ENCODE measurements around the gene LGALS3BP. TPM values are rescaled to one million over a fixed set of nuclear protein-coding genes. Genes with fewer than 3 reads are reported as not detected.

LGALS3BP gene
- total and polyA plus RNA-seq, 2 experiments from 2014 or later, result 15.1 to 36.5 TPM

GRCh38 chr17:78925234-78925633, 54.5 kb downstream of the LGALS3BP start, which contains the start of gene TIMP2:
Gene TIMP2, minus strand, starts transcription at chr17:78925387. Its CDS starts 299 bp downstream, at chr17:78925088.
- H3K4me2 ChIP-seq, result peak within 1 kb of the TSS; percentile 97
- no peaks in the 10 kb centered on the region for H3K9me2 ChIP-seq (ENCODE audit: insufficient read depth)
- 0 out of 2 replicates have a peak, but pooled peaks cover 3% of the 10 kb centered on the region for H3K36me3 ChIP-seq (ENCODE audit: insufficient read depth)
- H4K20me1 ChIP-seq (replicated peaks; ENCODE audit: insufficient read depth), result peaks cover 17% of the 10 kb centered on the region
- H3K79me2 ChIP-seq (replicated peaks; ENCODE audit: insufficient read depth), result peaks cover 31% of the 10 kb centered on the region
- H3F3A ChIP-seq (replicated peaks; ENCODE audit: low read depth), result 0 out of 2 replicates have a peak, but pooled peaks cover 3% of the 10 kb centered on the region
- peak within 1 kb of the TSS; percentile 82 for H3K4me3 ChIP-seq
- peaks cover 11% of the 10 kb centered on the region for H3K27me3 Mint-ChIP-seq (ENCODE audit: insufficient read depth, low read depth, poor library complexity)
- peak within 1 kb of the TSS; percentile 73 for H3K4me3 Mint-ChIP-seq
- DNase-seq (ENCODE audit: low spot score), result peak; percentile 91
- H2AFZ ChIP-seq, result peak within 1 kb of the TSS; percentile 87
- peak; percentile 67 for ATAC-seq
- no peaks in the 10 kb centered on the region for H3K36me3 Mint-ChIP-seq (ENCODE audit: low read depth)
- H3K27ac Mint-ChIP-seq, result no peak within 1 kb of the TSS
- H3K4me1 Mint-ChIP-seq, result peaks cover 27% of the 10 kb centered on the region
- H3K27me3 ChIP-seq (ENCODE audit: insufficient read depth), result no peaks in the 10 kb centered on the region
- TF ChIP-seq ZNF331 (CRISPR knock-in tag; IDR thresholded peaks at IDR 0.05; ENCODE audit: low read depth), result no peak
- TF ChIP-seq ZNF114 (CRISPR knock-in tag; IDR thresholded peaks at IDR 0.05), result no peak
- TF ChIP-seq ETS1 (IDR thresholded peaks at IDR 0.05), result no peak
- no peak within 1 kb of the TSS for H3K27ac ChIP-seq (ENCODE audit: low read depth)
- peaks cover 13% of the 10 kb centered on the region for H3K4me1 ChIP-seq (ENCODE audit: insufficient read depth)
- no peaks in the 10 kb centered on the region for H3K9me3 Mint-ChIP-seq

GRCh38 chr17:78924481-78925151, 55.1 kb downstream of the LGALS3BP start:
- Mint-ChIP-seq H3K4me1 (peaks cover 30% of the 10 kb centered on the region), H3K9me3 (no peaks in the 10 kb centered on the region), H3K36me3 (ENCODE audit: low read depth) (no peaks in the 10 kb centered on the region; the same call in 2 of the 3 replicates), H3K27ac (no peak overlapping the region), H3K4me3 (peak overlapping the region; percentile 73), H3K27me3 (ENCODE audit: insufficient read depth, low read depth, poor library complexity) (peaks cover 11% of the 10 kb centered on the region)
- Histone ChIP-seq H3K36me3 (ENCODE audit: insufficient read depth) (0 out of 2 replicates have a peak, but pooled peaks cover 3% of the 10 kb centered on the region), H3K27ac (ENCODE audit: low read depth) (no peak overlapping the region), H3K4me2 (peak overlapping the region; percentile 97), H4K20me1 (replicated peaks; ENCODE audit: insufficient read depth) (peaks cover 17% of the 10 kb centered on the region), H3K27me3 (ENCODE audit: insufficient read depth) (no peaks in the 10 kb centered on the region), H3K4me1 (ENCODE audit: insufficient read depth) (peaks cover 13% of the 10 kb centered on the region), H3F3A (replicated peaks; ENCODE audit: low read depth) (0 out of 2 replicates have a peak, but pooled peaks cover 3% of the 10 kb centered on the region), H3K9me2 (ENCODE audit: insufficient read depth) (no peaks in the 10 kb centered on the region), H2AFZ (peak overlapping the region; percentile 47; the same call in 1 of the 2 replicates), H3K4me3 (peak overlapping the region; percentile 75), H3K79me2 (replicated peaks; ENCODE audit: insufficient read depth) (peaks cover 38% of the 10 kb centered on the region)
- DNase-seq (ENCODE audit: low spot score) (peak; percentile 81), ATAC-seq (peak; percentile 13)
- TF ChIP-seq STAT1 (IDR thresholded peaks at IDR 0.05; ENCODE audit: unreplicated experiment), result no peak
- no peak for TF ChIP-seq POLR2AphosphoS5 (IDR thresholded peaks at IDR 0.05; ENCODE audit: low read depth)
- no peak for TF ChIP-seq EZH2phosphoT487 (IDR thresholded peaks at IDR 0.05; ENCODE audit: unreplicated experiment)
- no peak for TF ChIP-seq EZH2 (IDR thresholded peaks at IDR 0.05; ENCODE audit: low read depth, unreplicated experiment)
- TF ChIP-seq ZNF331 (CRISPR knock-in tag; IDR thresholded peaks at IDR 0.05; ENCODE audit: low read depth), result no peak
- TF ChIP-seq JUNB (IDR thresholded peaks at IDR 0.05; ENCODE audit: unreplicated experiment), result no peak
- TF ChIP-seq ZNF462 (CRISPR knock-in tag; IDR thresholded peaks at IDR 0.05), result no peak
- TF ChIP-seq NANOG (IDR thresholded peaks at IDR 0.05; ENCODE audit: borderline replicate concordance), result no peak
- no peak for TF ChIP-seq ETS1 (IDR thresholded peaks at IDR 0.05)
- no peak for TF ChIP-seq ZNF114 (CRISPR knock-in tag; IDR thresholded peaks at IDR 0.05)
- TF ChIP-seq CREB1 (CRISPR knock-in tag; IDR thresholded peaks at IDR 0.05; ENCODE audit: low read depth), result no peak

Data from GM23338 (cell line).